NCI-H146 treated with DMSO at 0.1 percent for 48 hours (cell line): ENCODE results near the gene PAK2.
"Not testable (repeated sequence)": the region's sequence is repeated elsewhere in the genome, so short reads cannot be mapped to it uniquely, and the experiment has no call there.

Experiments used
- DNase-seq: peaks from one replicate; lab custom pipeline; 2025; ENCODE audit not compliant: unreplicated experiment; lab: John Stamatoyannopoulos, UW

PAK2 gene

GRCh38 chr3:196739671-196740480 lies at the start of gene PAK2:
Gene PAK2, plus strand, starts transcription at chr3:196739857. Its CDS starts 42,790 bp downstream, at chr3:196782647.
- DNase-seq = peak; percentile 85

- DNase-seq = no peak
These were observed 49.6 kb upstream of the PAK2 start for GRCh38 chr3:196689941-196690660.

- no peak for DNase-seq
These were observed 48.3 kb upstream of the PAK2 start for GRCh38 chr3:196691386-196691785.

- no peak for DNase-seq
These were observed 45.4 kb upstream of the PAK2 start for GRCh38 chr3:196694202-196694638.

- DNase-seq = no peak
These were observed 44.5 kb upstream of the PAK2 start for GRCh38 chr3:196694941-196695848.

- no peak for DNase-seq
These were observed 43.8 kb upstream of the PAK2 start for GRCh38 chr3:196695849-196696226.

- DNase-seq = no peak
These were observed 42.4 kb upstream of the PAK2 start for GRCh38 chr3:196697270-196697669.

GRCh38 chr3:196699749-196700148 lies 39.9 kb upstream of the PAK2 start:
- no peak for DNase-seq

GRCh38 chr3:196700801-196701200 lies 38.9 kb upstream of the PAK2 start:
- DNase-seq = no peak

- no peak for DNase-seq
These were observed 33.3 kb upstream of the PAK2 start for GRCh38 chr3:196706327-196706726.

GRCh38 chr3:196706731-196707130 lies 32.9 kb upstream of the PAK2 start:
- no peak for DNase-seq

- no peak for DNase-seq
These were observed 32.1 kb upstream of the PAK2 start for GRCh38 chr3:196707566-196707965.

GRCh38 chr3:196708467-196708866 lies 31.2 kb upstream of the PAK2 start:
- no peak for DNase-seq

GRCh38 chr3:196711838-196712513 lies 27.7 kb upstream of the PAK2 start, which contains the start of the genes CEP19 and PIGX:
Gene CEP19, minus strand, starts transcription at chr3:196712250. Its CDS starts 3,593 bp downstream, at chr3:196708657.
Gene PIGX, plus strand, starts transcription at chr3:196712377.
- DNase-seq = peak; percentile 72

GRCh38 chr3:196712514-196713413 lies 26.9 kb upstream of the PAK2 start:
- no peak for DNase-seq

GRCh38 chr3:196717162-196717561 lies 22.5 kb upstream of the PAK2 start:
- DNase-seq = not testable (repeated sequence)

- no peak for DNase-seq
These were observed 18.6 kb upstream of the PAK2 start for GRCh38 chr3:196721097-196721496.

- no peak for DNase-seq
These were observed 12.6 kb upstream of the PAK2 start for GRCh38 chr3:196726788-196727675.
